Erythroblast (primary cell): ENCODE measurements around the gene RRAGD.

Source experiments
- GATA1 ChIP-seq: IDR thresholded peaks from 2 replicates; pipeline ENCODE4 v1.6.1; 2011; ENCODE audit warnings: low read depth, mild to moderate bottlenecking, control low read depth, low read length, moderate library complexity
- POLR2A ChIP-seq: IDR thresholded peaks from 2 replicates; pipeline ENCODE4 v1.6.1; 2011; ENCODE audit warnings: mild to moderate bottlenecking, low read length

DNA sequence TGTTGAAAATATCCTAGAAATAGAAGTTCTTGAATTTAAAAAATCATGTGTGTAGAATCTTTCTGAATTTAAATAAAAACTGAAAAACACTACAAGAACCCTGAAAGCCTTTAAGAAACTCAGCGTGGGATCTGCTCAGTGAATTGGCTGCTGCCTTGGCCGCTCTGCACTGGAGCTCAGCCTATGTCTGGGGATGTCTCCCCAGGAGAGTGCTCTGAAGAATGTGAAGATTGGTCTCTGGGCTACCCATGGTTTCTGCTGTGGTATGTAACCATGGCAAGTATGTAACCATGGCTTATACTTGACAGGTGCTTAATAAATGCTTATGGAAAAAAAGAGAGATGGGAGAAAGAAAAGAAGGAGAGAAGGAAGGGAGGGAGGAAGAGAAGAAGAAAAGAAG lies 3.1 kb upstream of the RRAGD start:
- no peak for TF ChIP-seq GATA1
- TF ChIP-seq POLR2A, result no peak
